Keratinocyte (primary cell): ENCODE data around the gene GNG2.

Experiments used
- CTCF ChIP-seq, 3 experiments: IDR thresholded peaks in 1 of 3; conservative IDR thresholded peaks in 1 of 3; optimal IDR thresholded peaks in 1 of 3; 2 replicates in 2 of 3; 3 replicates in 1 of 3; pipeline versions ENCODE3 to v1.5.1; 2011; ENCODE audit warnings: low read length in 3 of 3, mild to moderate bottlenecking in 3 of 3, moderate library complexity in 2 of 3, control low read depth in 1 of 3, inconsistent platforms in 1 of 3; ENCODE audit not compliant: insufficient read depth in 2 of 3; ENCODE audit errors: extremely low read depth in 1 of 3
- EZH2 ChIP-seq: IDR thresholded peaks from one replicate; pipeline ENCODE4 v1.6.1; 2012; ENCODE audit warnings: inconsistent platforms, mild to moderate bottlenecking, low read length, moderate library complexity

GRCh38 chr14:51931308-51931707 lies 70.9 kb downstream of the GNG2 start:
- no peak for TF ChIP-seq CTCF (optimal IDR thresholded peaks at IDR 0.05 in 1 of 3, IDR thresholded peaks at IDR 0.05 in 1 of 3, conservative IDR thresholded peaks at IDR 0.05 in 1 of 3; ENCODE audit: extremely low read depth in 1 of 3, insufficient read depth in 2 of 3, low read length in 3 of 3)
- no peak for TF ChIP-seq EZH2
